ENCODE data around the gene DHFR2. TPM values are rescaled to one million over a fixed set of nuclear protein-coding genes. Genes with fewer than 3 reads are reported as not detected.

Gene DHFR2
- total and polyA plus RNA-seq, 4 donors = 2.3 to 3.9 (median 2.5) TPM

DNA sequence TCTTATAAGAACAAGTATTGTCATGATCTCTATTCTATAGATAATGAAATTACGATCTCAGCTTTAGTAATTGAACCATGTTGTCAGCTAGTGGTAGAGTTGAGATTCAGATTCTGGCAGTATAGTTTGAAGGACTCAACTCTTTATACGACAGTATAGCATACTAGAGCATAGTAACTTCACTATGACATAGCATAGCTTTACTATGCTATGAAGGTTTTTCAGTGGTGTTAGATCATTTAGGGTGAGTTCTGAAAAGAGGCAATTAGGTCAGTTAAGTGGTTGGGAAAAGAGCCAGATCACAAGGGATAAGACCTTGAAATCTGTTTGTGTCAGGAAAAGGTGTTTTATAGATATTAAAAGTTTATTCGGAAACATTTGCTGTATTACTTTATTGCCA lies 42.4 kb downstream of the DHFR2 start:
- no peak overlapping the region for H3K4me3 ChIP-seq (ENCODE audit: low read depth in 1 of 3, low read length in 3 of 3)
- no peaks in the 10 kb centered on the region for H3K36me3 ChIP-seq (ENCODE audit: control insufficient read depth in 4 of 4, insufficient read depth in 3 of 4, low read depth in 1 of 4, low read length in 3 of 4)
- no peak overlapping the region for H3K9ac ChIP-seq (ENCODE audit: low read depth in 1 of 2, low read length in 2 of 2)
- WGBS = 85% methylated on average over 3 of the region's 3 CpGs
- no peak overlapping the region for H3K27ac ChIP-seq (ENCODE audit: low read depth in 1 of 2, low read length in 2 of 2)
- DNase-seq (ENCODE audit: low spot score) = no peak
- no peaks in the 10 kb centered on the region for H3K4me1 ChIP-seq (ENCODE audit: control insufficient read depth in 4 of 4, insufficient read depth in 4 of 4, low read length in 3 of 4)
- TF ChIP-seq, protein P1, sequence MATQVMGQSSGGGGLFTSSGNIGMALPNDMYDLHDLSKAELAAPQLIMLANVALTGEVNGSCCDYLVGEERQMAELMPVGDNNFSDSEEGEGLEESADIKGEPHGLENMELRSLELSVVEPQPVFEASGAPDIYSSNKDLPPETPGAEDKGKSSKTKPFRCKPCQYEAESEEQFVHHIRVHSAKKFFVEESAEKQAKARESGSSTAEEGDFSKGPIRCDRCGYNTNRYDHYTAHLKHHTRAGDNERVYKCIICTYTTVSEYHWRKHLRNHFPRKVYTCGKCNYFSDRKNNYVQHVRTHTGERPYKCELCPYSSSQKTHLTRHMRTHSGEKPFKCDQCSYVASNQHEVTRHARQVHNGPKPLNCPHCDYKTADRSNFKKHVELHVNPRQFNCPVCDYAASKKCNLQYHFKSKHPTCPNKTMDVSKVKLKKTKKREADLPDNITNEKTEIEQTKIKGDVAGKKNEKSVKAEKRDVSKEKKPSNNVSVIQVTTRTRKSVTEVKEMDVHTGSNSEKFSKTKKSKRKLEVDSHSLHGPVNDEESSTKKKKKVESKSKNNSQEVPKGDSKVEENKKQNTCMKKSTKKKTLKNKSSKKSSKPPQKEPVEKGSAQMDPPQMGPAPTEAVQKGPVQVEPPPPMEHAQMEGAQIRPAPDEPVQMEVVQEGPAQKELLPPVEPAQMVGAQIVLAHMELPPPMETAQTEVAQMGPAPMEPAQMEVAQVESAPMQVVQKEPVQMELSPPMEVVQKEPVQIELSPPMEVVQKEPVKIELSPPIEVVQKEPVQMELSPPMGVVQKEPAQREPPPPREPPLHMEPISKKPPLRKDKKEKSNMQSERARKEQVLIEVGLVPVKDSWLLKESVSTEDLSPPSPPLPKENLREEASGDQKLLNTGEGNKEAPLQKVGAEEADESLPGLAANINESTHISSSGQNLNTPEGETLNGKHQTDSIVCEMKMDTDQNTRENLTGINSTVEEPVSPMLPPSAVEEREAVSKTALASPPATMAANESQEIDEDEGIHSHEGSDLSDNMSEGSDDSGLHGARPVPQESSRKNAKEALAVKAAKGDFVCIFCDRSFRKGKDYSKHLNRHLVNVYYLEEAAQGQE (IDR thresholded peaks at IDR 0.05) = no peak
- H3K27me3 ChIP-seq (ENCODE audit: control insufficient read depth in 4 of 4, insufficient read depth in 4 of 4, low read length in 3 of 4) = no peaks in the 10 kb centered on the region
- no peaks in the 10 kb centered on the region for H3K9me3 ChIP-seq (ENCODE audit: control insufficient read depth in 4 of 4, low read length in 3 of 4)

DNA sequence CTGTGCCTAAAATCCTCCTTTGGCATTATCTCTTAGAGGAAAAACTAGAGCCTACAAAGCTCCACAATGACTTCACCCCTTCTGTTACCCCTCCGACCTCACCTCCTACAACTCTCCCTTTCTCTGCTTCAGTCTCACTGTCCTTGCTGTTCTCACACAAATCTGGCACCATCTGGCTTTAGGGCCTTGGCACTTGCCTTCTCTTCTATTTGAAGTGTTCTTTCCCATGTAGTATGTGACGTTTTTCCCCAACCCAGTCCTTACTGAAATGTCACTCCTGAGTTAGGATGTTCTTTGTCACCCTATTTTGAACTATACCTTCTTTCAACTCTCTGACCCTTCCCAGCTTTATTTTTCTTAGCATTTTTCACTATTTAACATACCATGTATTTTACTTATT lies 43.1 kb downstream of the DHFR2 start:
- Histone ChIP-seq H3K9ac (ENCODE audit: low read depth in 1 of 2, low read length in 2 of 2) (no peak overlapping the region), H3K27ac (ENCODE audit: low read depth in 1 of 2, low read length in 2 of 2) (no peak overlapping the region), H3K4me1 (ENCODE audit: control insufficient read depth in 4 of 4, insufficient read depth in 4 of 4, low read length in 3 of 4) (no peaks in the 10 kb centered on the region), H3K27me3 (ENCODE audit: control insufficient read depth in 4 of 4, insufficient read depth in 4 of 4, low read length in 3 of 4) (no peaks in the 10 kb centered on the region), H3K36me3 (ENCODE audit: control insufficient read depth in 4 of 4, insufficient read depth in 3 of 4, low read depth in 1 of 4, low read length in 3 of 4) (no peaks in the 10 kb centered on the region), H3K9me3 (ENCODE audit: control insufficient read depth in 4 of 4, low read length in 3 of 4) (no peaks in the 10 kb centered on the region), H3K4me3 (ENCODE audit: low read depth in 1 of 3, low read length in 3 of 3) (no peak overlapping the region)
- DNase-seq (ENCODE audit: low spot score) = no peak
- TF ChIP-seq, protein P2, sequence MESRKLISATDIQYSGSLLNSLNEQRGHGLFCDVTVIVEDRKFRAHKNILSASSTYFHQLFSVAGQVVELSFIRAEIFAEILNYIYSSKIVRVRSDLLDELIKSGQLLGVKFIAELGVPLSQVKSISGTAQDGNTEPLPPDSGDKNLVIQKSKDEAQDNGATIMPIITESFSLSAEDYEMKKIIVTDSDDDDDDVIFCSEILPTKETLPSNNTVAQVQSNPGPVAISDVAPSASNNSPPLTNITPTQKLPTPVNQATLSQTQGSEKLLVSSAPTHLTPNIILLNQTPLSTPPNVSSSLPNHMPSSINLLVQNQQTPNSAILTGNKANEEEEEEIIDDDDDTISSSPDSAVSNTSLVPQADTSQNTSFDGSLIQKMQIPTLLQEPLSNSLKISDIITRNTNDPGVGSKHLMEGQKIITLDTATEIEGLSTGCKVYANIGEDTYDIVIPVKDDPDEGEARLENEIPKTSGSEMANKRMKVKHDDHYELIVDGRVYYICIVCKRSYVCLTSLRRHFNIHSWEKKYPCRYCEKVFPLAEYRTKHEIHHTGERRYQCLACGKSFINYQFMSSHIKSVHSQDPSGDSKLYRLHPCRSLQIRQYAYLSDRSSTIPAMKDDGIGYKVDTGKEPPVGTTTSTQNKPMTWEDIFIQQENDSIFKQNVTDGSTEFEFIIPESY (IDR thresholded peaks at IDR 0.05) = no peak
- TF ChIP-seq GABPA (IDR thresholded peaks at IDR 0.05 in 1 of 2, conservative IDR thresholded peaks at IDR 0.05 in 1 of 2) (no peak), EGR1 (IDR thresholded peaks at IDR 0.05; ENCODE audit: low read depth in 2 of 2) (no peak), NR2F2 (IDR thresholded peaks at IDR 0.05) (no peak), JUND (IDR thresholded peaks at IDR 0.05) (no peak), RAD21 (IDR thresholded peaks at IDR 0.05) (no peak), RXRA (IDR thresholded peaks at IDR 0.05) (no peak), HNF4A (conservative IDR thresholded peaks at IDR 0.05) (no peak), FOXA1 (IDR thresholded peaks at IDR 0.05) (no peak), SP1 (IDR thresholded peaks at IDR 0.05) (no peak), HNF4G (IDR thresholded peaks at IDR 0.05) (no peak), FOXA2 (IDR thresholded peaks at IDR 0.05) (no peak), YY1 (IDR thresholded peaks at IDR 0.05) (no peak)
- TF ChIP-seq, protein P3, sequence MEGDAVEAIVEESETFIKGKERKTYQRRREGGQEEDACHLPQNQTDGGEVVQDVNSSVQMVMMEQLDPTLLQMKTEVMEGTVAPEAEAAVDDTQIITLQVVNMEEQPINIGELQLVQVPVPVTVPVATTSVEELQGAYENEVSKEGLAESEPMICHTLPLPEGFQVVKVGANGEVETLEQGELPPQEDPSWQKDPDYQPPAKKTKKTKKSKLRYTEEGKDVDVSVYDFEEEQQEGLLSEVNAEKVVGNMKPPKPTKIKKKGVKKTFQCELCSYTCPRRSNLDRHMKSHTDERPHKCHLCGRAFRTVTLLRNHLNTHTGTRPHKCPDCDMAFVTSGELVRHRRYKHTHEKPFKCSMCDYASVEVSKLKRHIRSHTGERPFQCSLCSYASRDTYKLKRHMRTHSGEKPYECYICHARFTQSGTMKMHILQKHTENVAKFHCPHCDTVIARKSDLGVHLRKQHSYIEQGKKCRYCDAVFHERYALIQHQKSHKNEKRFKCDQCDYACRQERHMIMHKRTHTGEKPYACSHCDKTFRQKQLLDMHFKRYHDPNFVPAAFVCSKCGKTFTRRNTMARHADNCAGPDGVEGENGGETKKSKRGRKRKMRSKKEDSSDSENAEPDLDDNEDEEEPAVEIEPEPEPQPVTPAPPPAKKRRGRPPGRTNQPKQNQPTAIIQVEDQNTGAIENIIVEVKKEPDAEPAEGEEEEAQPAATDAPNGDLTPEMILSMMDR (IDR thresholded peaks at IDR 0.05; ENCODE audit: low read depth, low read length, missing input control) = no peak
- TF ChIP-seq, protein P4, sequence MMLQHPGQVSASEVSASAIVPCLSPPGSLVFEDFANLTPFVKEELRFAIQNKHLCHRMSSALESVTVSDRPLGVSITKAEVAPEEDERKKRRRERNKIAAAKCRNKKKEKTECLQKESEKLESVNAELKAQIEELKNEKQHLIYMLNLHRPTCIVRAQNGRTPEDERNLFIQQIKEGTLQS (IDR thresholded peaks at IDR 0.05) = no peak
- TF ChIP-seq, protein P1 (IDR thresholded peaks at IDR 0.05) = no peak
- WGBS = 92% methylated on average over 2 of the region's 2 CpGs

Data from liver (tissue), 9 donors.